ENCODE results near the gene RBP7. TPM values are rescaled to one million over a fixed set of nuclear protein-coding genes. Genes with fewer than 3 reads are reported as not detected.

The RBP7 gene
- polyA plus RNA-seq, 10 donors: 1.6 to 6.0 (median 4.1) TPM

DNA sequence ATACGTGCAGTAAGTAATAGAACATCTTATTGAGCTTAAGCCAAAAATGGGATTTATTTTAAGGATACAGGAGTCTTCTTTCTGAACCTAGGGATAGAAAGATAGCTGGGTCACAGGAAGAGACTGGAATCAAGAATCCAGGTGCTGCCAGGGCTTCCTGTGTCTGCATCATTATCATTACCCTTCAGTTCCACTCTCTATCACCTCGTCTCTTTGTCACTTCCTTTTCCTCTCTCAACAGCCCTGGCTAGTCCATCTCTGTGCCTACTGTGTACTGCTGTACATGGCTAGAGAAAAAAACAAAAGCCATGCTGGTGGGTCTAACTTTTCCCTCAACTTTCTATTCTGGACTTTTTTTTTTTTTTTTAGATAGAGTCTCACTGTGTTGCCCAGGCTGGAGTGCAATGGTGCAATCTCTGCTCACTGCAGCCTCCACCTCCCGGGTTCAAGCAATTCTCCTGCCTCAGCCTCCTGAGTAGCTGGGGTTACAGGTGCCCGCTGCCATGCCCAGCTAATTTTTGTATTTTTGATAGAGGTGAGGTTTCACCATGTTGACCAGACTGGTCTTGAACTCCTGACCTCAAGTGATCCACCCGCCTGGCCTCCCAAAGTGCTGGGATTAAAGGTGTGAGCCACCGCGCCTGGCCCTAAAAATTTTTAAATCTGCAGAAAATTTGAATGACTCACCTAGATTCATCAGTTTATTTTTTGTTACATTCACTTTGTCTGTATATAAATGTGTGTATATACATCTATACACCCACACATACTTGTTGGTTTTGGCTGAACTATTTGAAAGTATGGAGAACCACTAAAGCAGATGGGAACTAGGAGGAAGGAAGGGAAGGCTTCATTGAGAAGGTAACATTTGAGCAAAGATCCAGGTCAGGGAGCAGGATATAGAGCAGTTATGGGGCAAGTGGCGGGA, 67.7 kb downstream of the RBP7 start:
- no peak for DNase-seq

DNA sequence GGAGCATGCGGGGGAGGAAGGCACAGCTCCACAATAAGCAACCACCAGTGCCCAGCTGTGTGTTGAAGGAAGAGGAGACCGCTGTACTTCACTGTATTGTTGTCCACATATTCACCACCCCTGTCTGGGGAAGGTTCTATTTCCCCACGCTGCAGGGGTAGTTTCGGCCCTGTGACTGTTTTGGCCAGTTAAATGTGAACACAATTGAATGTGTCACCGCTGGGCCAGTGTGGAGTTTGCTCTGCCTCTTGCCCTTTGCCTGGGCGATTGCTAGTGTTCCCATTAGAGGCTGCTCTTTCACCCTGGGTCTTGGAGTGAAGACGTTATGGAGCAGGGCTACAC, 68.3 kb downstream of the RBP7 start:
- DNase-seq: no peak

Other genes starting within 250 kb of the RBP7 start
- gene CLSTN1, start 173.3 kb upstream of the RBP7 start, polyA plus RNA-seq (ENCODE audit: insufficient read length in 10 of 10): 10 to 100 TPM; 60.4 to 98.9 (median 73.4) TPM
- gene CTNNBIP1, start 87.0 kb upstream of the RBP7 start, polyA plus RNA-seq (ENCODE audit: insufficient read length in 10 of 10): 10 to 100 TPM; 50.5 to 68.9 (median 59.6) TPM
- 10 to 100 TPM; 49.1 to 64.7 (median 56.4) TPM for gene LZIC, start 53.8 kb upstream of the RBP7 start, polyA plus RNA-seq (ENCODE audit: insufficient read length in 10 of 10)
- 10 to 100 TPM in 8 of 10 donors, 1 to 10 TPM in 2; 8.8 to 14.3 (median 11.3) TPM for gene NMNAT1, start 53.8 kb upstream of the RBP7 start, polyA plus RNA-seq (ENCODE audit: insufficient read length in 10 of 10)
- gene UBE4B, start 35.7 kb downstream of the RBP7 start, polyA plus RNA-seq (ENCODE audit: insufficient read length in 10 of 10): 10 to 100 TPM; 33.4 to 45.4 (median 41.6) TPM
- gene KIF1B, start 213.3 kb downstream of the RBP7 start, polyA plus RNA-seq (ENCODE audit: insufficient read length in 10 of 10): 100 to 1,000 TPM in 9 of 10 donors, 10 to 100 TPM in 1; 90.6 to 218 (median 169) TPM